Smooth muscle cell of the brain vasculature (primary cell): ENCODE measurements around the gene PCK2.

Experiments used
- DNase-seq: peaks from one replicate; pipeline ENCODE4 v3.0.0-alpha.2; 2012; ENCODE audit warnings: low read depth, low spot score

The PCK2 gene

DNA sequence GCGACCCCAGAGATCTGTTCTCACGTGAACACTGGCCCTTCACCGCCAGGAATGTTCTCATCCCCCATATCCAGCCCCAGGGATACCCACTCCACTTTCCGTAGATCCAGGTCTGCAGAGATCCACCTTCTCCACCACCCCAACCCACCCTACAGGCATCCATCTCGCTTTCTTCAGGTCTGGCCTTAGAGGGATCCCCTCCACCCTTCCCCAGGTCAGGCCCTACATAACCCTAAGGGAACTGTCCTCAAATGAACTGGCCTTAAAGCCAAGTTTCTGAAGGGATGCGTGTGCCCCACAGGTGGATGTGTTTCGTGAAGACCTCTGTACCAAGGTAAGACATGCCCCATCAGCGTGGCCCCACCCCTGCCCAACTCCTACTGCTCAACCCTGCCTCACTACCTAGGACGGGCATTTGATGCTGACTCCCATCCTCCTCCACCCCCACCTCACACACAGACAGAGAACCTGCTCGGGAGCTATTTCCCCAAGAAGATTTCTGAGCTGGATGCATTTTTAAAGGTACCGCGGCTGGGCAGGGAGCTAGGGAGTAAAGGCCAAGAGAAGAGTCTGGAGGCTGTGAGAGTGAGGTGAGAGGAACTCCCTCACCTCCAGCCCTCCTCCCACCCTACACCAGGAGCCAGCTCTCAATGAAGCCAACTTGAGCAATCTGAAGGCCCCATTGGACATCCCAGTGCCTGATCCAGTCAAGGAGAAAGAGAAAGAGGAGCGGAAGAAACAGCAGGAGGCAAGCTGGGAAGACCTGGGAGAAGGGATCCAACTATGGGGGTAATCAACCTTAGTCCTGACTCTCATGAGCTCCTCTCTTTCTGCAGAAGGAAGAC lies 42.8 kb downstream of the PCK2 start:
- no peak for DNase-seq

DNA sequence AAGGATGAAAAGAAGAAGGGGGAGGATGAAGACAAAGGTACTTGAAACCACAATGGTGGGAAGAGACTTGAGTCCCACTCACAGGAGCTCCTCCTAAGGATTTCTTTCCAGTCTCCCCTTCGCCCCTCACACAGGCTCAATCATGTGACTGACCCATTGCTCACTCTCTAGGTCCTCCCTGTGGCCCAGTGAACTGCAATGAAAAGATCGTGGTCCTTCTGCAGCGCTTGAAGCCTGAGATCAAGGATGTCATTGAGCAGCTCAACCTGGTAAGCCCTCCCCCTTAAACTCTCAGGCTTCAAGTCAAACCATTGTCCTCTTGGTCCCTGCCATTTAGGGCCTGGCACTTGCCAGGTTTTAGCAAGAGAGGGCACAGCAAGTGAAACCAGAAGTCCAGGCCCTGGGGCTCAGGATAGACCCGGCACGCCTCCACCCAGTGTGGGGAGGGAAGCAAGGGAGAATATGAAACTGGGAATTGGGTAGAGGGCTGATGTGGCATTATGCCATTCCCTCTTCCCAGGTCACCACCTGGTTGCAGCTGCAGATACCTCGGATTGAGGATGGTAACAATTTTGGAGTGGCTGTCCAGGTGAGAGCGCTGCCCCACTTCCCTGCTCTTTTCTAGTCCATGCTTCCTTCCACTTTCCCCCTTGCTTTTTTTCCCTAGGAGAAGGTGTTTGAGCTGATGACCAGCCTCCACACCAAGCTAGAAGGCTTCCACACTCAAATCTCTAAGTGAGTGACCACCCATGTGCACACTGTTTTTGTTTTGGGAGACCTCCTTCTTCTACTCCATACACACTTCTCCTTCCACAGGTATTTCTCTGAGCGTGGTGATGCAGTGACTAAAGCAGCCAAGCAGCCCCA lies 43.7 kb downstream of the PCK2 start:
- DNase-seq: no peak

DNA sequence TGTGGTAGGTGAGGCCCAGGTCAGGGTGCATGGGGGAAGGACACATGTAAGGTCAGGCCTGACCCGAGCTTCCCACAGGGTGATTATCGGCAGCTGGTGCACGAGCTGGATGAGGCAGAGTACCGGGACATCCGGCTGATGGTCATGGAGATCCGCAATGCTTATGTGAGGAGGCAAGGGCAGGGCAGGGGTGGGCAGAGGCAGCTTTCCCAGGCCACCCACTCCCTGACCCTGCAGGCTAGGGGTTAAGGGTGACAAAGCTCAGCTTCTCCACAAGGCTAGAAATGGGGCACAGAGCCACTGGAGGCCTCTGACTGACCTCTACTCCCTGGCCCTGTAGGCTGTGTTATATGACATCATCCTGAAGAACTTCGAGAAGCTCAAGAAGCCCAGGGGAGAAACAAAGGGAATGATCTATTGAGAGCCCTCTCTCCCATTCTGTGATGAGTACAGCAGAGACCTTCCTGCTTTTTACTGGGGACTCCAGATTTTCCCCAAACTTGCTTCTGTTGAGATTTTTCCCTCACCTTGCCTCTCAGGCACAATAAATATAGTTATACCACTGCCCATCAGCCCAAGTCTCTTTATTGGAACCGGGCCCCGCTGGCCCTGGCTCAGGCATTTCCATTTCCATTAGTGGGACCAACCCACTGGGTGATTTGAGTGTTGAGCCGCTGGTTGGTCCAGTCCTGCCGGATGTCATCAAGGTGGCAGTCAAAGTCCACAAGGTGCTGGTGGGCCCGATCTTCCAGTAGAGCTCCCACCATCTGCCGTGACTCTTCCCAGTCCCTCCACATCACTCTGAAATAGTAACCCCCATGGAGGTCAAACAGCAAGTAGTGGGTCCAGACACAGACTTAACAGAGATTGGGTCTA lies 44.5 kb downstream of the PCK2 start:
- DNase-seq: no peak

DNA sequence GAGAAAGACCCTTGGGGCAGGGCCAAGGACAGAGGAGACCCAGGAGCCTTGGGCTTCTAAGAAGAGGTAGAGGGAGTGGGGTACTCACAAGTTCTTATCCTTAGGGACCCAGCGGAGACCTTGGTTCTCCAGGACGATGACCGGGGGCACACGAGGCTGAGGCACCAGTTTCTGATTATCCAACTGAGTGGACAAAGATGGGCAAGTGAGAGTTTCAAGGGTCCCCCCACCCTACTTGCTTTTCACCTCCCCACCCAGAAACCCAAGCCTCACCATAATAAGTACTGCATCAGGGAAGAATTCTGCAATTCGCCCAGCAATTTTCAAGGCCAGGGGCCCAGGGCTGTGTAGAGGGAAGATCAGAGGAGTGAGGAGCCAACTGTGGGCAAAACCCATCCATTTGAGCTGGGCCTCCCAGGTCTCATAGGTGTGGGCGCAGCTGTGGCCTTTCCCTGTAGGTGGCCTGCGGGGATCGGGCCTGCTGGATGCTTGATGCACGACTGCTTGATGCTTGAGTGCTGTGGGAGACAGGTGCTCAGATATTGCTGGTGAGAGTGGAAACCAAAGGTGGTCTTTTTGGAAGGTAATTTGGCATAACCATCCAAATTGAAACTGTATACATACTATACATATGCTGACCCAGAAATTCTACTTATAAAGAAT lies 45.3 kb downstream of the PCK2 start:
- no peak for DNase-seq

DNA sequence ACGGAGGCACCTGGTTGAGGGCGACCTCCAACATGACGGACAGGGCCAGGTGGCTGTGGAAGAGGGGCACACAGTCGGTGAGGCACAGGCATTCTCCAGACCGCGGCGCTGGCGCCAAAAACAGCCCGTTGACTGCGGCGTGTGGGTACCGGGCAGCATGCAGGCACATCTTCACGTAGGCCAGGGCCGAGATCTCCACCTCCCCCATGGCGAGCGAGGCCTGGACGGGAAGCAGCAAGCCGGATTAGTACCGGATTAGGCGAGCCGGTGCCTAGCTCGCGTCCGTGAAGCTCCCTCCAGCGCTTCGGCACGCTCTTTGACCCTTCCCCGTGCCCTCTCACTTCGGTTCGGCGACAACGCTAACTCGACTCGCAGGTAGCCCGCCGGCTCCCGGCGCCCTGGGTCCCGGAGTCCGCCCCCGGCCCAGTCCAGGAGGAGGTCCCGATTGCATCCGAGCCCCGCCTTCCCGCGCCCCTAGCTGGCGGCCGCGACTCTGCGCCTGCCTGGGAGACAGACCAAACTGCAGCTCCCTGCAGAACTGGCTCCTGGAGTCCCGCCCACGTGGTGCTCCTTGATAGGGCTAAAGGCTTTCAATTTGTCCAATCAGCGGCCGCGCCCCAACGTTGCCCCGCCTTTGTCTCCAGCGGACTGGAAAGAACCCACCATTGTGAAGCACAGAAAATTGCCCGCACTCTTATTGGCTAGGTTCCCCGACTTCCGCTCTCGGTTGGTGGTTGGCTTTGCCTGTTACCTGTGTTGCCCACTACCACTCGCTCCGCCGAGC lies 47.2 kb downstream of the PCK2 start, which contains the start of gene EMC9:
EMC9 (minus strand) TSS at position 495 of the 784 bp plus-strand sequence; CDS start at position 208, 287 bp downstream.
- peak; percentile 98 for DNase-seq

DNA sequence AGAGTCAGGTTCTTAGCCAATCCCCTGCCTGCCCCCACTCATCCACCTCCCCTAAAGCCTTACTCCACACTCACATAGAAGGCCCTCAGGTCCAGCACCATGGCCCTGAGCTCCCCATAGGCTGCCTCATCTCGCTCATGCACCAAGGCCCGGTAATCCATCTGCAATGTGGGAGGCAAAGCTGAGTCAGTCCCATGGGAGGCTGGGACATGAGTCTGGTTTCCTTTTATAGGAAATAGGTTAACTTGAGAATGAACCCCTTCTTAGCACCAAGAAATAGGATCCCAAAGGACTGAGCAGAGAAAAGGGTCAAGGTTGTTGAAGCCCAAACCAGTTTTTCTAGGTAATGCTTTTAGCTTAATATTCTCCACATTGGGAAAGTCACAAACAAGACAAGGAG lies 49.4 kb downstream of the PCK2 start:
- DNase-seq: no peak

DNA sequence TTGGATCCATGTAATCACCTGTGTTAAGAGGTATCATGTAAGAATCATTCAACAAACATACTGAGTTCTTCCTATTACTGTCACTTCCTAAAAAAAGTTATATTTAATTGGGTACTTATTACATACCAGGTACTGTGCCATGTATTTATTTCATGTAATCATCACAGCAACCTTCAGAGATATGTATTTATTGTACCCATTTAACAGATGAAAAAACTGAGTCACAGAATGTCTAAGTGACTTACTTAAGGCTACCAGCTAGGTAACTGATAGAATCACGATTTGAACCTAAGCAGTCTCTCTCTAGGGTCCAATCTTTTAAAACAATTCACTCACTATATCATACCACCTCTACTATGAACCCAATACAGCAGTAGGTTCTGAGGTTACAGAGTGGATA lies 50.3 kb downstream of the PCK2 start:
- no peak for DNase-seq

DNA sequence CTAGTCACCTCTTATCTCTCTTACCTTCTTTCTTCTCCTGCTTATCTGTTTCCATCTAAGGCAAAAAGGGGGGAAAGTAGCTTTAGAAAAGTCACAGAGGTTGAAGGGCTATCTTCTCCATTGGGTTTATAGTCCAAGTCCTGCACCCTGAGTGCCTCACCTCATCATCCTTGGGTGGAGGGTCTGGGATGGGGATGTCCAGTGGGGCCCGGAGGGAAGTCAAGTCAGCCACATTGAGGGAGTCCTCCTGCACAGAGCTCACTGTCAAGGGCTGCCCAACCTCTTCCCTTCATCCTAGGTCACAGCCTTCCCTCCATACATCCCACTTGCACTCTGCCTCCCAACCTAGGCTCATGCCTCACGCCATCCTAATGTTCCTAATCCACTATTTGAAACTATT lies 51.1 kb downstream of the PCK2 start:
- no peak for DNase-seq

DNA sequence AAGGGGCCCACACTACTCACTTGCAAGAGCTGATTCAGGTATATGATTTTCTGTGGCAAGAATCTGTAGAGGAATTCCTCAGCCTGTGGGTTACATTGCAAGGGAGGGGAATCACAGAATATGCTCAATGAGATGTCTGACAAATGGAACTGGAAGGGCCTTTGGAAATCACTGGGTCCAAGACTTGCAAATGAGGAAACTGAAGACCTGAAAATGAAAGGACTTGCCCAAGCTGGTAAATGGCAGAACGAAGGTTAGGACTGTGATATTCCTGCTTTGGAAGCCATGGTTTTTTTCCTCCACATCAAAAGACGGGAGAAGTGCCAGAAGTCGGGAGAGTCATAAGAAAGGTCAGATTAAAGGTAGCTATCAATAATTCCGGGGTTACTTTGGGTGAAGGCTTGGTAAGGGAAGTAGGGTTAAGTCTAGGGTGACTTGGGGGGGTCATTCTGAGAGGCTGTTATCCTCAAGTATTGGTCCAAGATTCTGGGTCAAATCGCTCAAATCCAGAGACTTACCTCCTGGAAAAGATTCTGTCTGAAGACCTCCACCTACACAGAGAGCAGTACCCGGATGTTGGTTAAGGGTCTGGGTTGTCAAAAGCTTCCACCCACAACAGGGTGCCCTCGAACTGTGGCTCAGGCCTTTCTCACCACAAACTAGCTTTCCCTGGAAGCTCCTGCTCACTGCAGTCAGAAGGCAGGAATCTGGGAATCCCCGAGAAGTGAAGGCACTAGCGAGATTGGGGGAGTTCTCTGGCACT lies 51.8 kb downstream of the PCK2 start:
- peak; percentile 21 for DNase-seq

DNA sequence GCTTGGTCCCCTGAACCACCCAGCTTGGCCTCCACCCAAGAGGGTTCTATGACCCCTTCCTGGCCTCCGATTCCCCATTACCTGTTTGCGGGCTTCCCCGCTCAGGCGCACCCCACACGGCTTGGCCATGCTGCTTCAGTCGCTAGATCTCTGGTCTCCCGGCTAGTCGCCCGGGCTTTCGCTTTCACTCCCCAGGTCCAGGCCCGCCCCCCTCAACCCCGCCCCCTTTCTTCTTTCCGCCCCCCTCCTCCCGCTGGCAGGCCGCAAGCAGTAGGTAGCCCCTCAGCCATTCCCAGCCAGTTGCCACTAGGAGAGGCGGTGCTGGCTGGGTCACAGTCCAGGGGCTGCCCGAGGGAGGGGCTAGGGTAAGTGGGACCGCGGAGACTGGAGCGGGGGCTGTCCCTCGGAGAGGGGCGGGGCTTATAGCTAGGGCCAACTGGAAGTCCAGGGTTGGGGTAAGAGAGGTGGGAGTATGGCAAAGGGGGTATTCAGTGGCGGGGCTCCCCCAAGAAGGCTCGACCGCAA lies 52.4 kb downstream of the PCK2 start, which contains the start of gene PSME2:
PSME2 (minus strand) TSS at position 158 of the 525 bp plus-strand sequence; CDS start at position 129, 29 bp downstream.
- peak; percentile 90 for DNase-seq

DNA sequence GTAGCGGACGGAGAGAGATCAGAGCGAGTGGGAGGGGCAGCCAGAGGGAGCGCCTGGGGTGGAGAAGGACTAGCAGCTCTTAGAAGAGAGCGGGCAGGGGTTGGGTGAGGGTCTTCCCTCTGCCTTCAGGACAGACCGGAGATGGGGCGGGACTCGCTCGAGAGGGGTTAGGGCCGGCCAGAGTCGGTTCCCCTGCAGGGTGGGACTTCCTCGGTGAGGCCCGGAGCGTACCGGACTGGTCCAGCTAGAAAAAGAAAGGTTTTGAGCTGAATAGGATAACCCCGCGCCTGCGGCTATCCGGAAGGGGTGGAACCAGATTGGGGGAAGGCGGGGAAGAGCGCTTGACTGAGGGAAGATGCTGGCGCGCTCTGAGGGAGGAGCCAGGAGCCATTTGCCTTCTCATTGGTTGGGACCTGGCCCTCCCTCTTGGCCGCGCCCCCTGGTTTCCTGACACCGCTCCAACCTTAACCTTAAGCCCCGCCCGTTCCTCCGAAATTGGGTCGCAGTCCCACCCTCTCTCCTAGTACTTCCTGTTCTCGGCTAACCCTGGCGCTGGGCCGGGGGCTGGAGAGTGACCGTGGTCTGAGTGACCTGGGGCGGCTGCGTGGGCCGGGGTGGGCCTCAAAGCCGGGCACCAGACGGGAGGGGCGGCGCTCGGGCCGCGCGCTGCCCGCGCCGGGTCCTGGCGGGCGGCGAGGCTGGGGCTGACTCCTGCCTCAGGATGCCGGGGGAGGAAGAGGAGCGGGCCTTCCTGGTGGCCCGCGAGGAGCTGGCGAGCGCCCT lies 53.1 kb downstream of the PCK2 start, which contains the start of gene RNF31:
RNF31 (plus strand) TSS at position 521 of the 783 bp plus-strand sequence; CDS start at position 722, 201 bp downstream.
- DNase-seq: peak; percentile 98

DNA sequence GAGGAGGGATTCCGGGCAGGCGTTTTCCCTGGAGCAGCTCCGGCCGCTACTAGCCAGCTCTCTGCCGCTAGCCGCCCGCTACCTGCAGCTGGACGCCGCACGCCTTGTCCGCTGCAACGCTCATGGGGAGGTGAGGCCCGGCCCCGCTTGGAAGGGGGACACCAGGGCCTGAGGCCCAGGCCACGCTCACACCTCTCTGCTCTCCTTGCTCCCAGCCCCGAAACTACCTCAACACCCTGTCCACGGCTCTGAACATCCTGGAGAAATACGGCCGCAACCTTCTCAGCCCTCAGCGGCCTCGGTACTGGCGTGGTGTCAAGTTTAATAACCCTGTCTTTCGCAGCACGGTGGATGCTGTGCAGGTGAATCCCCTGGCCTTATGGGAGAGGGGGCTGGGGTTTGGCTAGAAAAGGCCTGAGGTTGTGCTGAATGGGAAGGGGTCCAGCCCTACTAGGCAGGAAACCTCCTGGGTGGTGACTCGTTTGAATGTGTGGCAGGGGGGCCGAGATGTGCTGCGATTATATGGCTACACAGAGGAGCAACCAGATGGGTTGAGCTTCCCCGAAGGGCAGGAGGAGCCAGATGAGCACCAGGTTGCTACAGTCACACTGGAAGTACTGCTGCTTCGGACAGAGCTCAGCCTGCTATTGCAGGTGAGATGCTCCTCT lies 53.8 kb downstream of the PCK2 start:
- DNase-seq: no peak

DNA sequence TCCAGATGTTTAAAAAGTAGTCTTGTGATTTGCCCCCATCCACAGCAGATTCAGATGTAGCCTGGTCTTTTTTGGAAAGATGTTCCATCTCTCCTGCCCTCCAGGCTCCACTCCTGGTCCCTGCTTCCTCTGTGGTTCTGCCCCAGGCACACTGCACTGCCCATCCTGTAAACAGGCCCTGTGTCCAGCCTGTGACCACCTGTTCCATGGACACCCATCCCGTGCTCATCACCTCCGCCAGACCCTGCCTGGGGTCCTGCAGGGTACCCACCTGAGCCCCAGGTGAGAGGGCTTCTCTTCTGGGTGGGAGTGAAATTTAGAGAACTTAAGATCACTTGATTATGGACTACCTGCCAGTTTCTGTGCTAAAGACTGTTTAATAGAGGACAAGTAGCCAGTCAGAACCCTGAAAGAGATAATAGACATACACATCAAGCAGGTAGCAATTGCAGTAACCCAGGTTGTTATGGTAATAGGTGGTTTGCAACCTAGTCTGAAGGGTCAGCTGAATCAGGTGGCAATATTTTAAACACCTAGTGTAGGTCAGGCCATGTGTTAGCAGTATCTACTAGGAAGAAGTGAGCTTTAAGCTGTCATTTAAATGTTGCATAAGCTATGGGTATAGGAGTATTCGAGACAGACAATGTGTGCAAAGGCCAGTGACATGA lies 55.3 kb downstream of the PCK2 start:
- DNase-seq: no peak

DNA sequence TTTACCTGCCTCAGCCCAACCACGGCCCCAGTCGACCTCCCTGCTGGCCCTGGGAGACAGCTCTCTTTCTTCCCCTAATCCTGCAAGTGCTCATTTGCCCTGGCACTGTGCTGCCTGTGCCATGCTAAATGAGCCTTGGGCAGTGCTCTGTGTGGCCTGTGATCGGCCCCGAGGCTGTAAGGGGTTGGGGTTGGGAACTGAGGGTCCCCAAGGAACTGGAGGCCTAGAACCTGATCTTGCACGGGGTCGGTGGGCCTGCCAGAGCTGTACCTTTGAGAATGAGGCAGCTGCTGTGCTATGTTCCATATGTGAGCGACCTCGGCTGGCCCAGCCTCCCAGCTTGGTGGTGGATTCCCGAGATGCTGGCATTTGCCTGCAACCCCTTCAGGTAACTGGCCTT lies 56.0 kb downstream of the PCK2 start:
- DNase-seq: no peak

DNA sequence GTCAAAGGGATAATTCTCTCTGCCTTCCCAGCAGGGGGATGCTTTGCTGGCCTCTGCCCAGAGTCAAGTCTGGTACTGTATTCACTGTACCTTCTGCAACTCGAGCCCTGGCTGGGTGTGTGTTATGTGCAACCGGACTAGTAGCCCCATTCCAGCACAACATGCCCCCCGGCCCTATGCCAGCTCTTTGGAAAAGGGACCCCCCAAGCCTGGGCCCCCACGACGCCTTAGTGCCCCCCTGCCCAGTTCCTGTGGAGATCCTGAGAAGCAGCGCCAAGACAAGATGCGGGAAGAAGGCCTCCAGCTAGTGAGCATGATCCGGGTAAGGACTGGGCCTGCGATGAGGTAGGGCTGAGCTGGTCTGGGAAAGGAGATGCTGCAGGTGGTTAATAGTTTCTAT lies 56.5 kb downstream of the PCK2 start:
- no peak for DNase-seq

DNA sequence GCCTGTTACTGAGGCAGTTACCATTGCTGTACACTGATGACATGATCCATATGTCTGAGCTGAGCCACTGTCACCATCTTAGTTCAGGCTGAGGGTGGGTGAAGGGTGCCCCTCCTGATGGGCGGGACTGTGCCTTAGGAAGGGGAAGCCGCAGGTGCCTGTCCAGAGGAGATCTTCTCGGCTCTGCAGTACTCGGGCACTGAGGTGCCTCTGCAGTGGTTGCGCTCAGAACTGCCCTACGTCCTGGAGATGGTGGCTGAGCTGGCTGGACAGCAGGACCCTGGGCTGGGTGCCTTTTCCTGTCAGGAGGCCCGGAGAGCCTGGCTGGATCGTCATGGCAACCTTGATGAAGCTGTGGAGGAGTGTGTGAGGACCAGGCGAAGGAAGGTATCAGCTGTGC lies 56.9 kb downstream of the PCK2 start:
- no peak for DNase-seq
